H1 (cell line): ENCODE measurements around the gene EPB41L3. TPM values are rescaled to one million over a fixed set of nuclear protein-coding genes. Genes with fewer than 3 reads are reported as not detected.

Experiments used
- CTCF ChIA-PET: fragments of 300-600 bp; sonication (Branson Sonifier 250); formaldehyde crosslinking; loops from one replicate; lab custom pipeline; 2021; ENCODE audit not compliant: partially characterized antibody; lab: Charles Lee
- POLR2A ChIA-PET: fragments of 300-600 bp; sonication (Branson Sonifier 250); formaldehyde crosslinking; loops from one replicate; lab custom pipeline; 2021; ENCODE audit warnings: inconsistent platforms; ENCODE audit not compliant: partially characterized antibody; lab: Charles Lee
- DNase-seq, 2 experiments: peaks; one replicate each; pipeline versions ENCODE4 v3.0.0 to v3.0.0-alpha.2; 2010 to 2022; ENCODE audit warnings: low spot score in 2 of 2, low read depth in 1 of 2, mixed read lengths in 1 of 2
- FAIRE-seq: peaks from 2 replicates; lab custom pipeline; 2011; peaks lifted over from hg19 to GRCh38; lab: Jason Lieb, UNC
- H2AFZ ChIP-seq: 2 replicates; pipeline ENCODE4 v1.8.1; 2012; ENCODE audit warnings: low read length, inconsistent platforms
- H2AK5ac ChIP-seq: 2 replicates; pipeline ENCODE4 v1.6.1; 2013; ENCODE audit warnings: low read depth, low read length
- H2BK120ac ChIP-seq: replicated peaks from 2 replicates; pipeline ENCODE3; 2013; ENCODE audit warnings: low read depth, low read length, inconsistent platforms
- H2BK12ac ChIP-seq: 2 replicates; pipeline ENCODE4 v1.6.1; 2013; ENCODE audit warnings: low read depth, low read length
- H2BK15ac ChIP-seq: 2 replicates; pipeline ENCODE4 v1.6.1; 2013; ENCODE audit warnings: low read length
- H2BK20ac ChIP-seq: 2 replicates; pipeline ENCODE4 v1.6.1; 2013; ENCODE audit warnings: low read length
- H2BK5ac ChIP-seq: 2 replicates; pipeline ENCODE4 v1.6.1; 2013; ENCODE audit warnings: low read depth, low read length
- H3K14ac ChIP-seq: 2 replicates; pipeline ENCODE4 v1.6.1; 2013; ENCODE audit warnings: inconsistent platforms; ENCODE audit not compliant: insufficient read length
- H3K18ac ChIP-seq: 2 replicates; pipeline ENCODE4 v1.6.1; 2013; ENCODE audit warnings: low read length; ENCODE audit errors: extremely low read depth
- H3K23ac ChIP-seq: 2 replicates; pipeline ENCODE4 v1.6.1; 2013; ENCODE audit warnings: inconsistent platforms; ENCODE audit not compliant: insufficient read length
- H3K23me2 ChIP-seq: 2 replicates; pipeline ENCODE4 v1.6.1; 2013; ENCODE audit warnings: low read depth, low read length
- H3K27ac ChIP-seq: 2 replicates; pipeline ENCODE4 v1.6.1; 2011; ENCODE audit warnings: low read depth, low read length, inconsistent platforms
- H3K27me3 ChIP-seq, 4 experiments: replicated peaks in 1 of 4; 1 replicate in 1 of 4; 2 replicates in 3 of 4; pipeline versions ENCODE4 v1.6.1 to v1.8.1; 2011 to 2013; ENCODE audit warnings: low read length in 3 of 4, mild to moderate bottlenecking in 3 of 4, inconsistent platforms in 2 of 4, mixed read lengths in 2 of 4, moderate library complexity in 1 of 4; ENCODE audit not compliant: control insufficient read depth in 3 of 4, insufficient read depth in 3 of 4; ENCODE audit errors: extremely low read depth in 1 of 4
- H3K36me3 ChIP-seq, 4 experiments: 2 replicates each; pipeline versions ENCODE4 v1.6.1 to v1.8.1; 2011 to 2013; ENCODE audit warnings: mild to moderate bottlenecking in 4 of 4, low read length in 3 of 4, moderate library complexity in 2 of 4, control low read depth in 1 of 4, inconsistent platforms in 1 of 4; ENCODE audit not compliant: insufficient read depth in 4 of 4, control insufficient read depth in 2 of 4
- H3K4ac ChIP-seq: replicated peaks from 2 replicates; pipeline ENCODE3; 2013; ENCODE audit warnings: low read length, low read depth, mixed read lengths, inconsistent platforms; ENCODE audit not compliant: insufficient read length
- H3K4me1 ChIP-seq, 4 experiments: replicated peaks in 1 of 4; 1 replicate in 1 of 4; 2 replicates in 3 of 4; pipeline versions ENCODE4 v1.6.1 to v1.8.1; 2011 to 2013; ENCODE audit warnings: low read length in 3 of 4, inconsistent platforms in 2 of 4, mixed read lengths in 1 of 4; ENCODE audit not compliant: insufficient read depth in 4 of 4, control insufficient read depth in 3 of 4
- H3K4me2 ChIP-seq, 2 experiments: 2 replicates each; pipeline versions ENCODE4 v1.6.1 to v1.8.1; 2011 to 2013; ENCODE audit warnings: low read depth in 2 of 2, low read length in 2 of 2, control low read depth in 1 of 2, inconsistent platforms in 1 of 2, mild to moderate bottlenecking in 1 of 2; ENCODE audit not compliant: insufficient read depth in 1 of 2
- H3K4me3 ChIP-seq, 4 experiments: fragments of 200-600, 300-600 bp in 1 of 4; sonication (generic), shearing (Covaris generic), sonication (Bioruptor Twin) in 1 of 4; 2 replicates each; pipeline versions ENCODE4 v1.5.1 to v1.8.1; 2011 to 2016; ENCODE audit warnings: low read length in 4 of 4, low read depth in 3 of 4, control low read depth in 2 of 4, inconsistent platforms in 2 of 4, mild to moderate bottlenecking in 2 of 4, mixed read lengths in 1 of 4, moderate library complexity in 1 of 4; ENCODE audit not compliant: insufficient read depth in 2 of 4; ENCODE audit errors: extremely low read depth in 1 of 4
- H3K56ac ChIP-seq: replicated peaks from 2 replicates; pipeline ENCODE3; 2013; ENCODE audit warnings: low read depth, mild to moderate bottlenecking, mixed read lengths, low read length, inconsistent platforms; ENCODE audit not compliant: insufficient read length
- H3K79me1 ChIP-seq: 2 replicates; pipeline ENCODE4 v1.6.1; 2013; ENCODE audit warnings: low read depth, low read length, control low read depth
- H3K79me2 ChIP-seq, 2 experiments: 2 replicates each; pipeline versions ENCODE4 v1.6.1 to v1.8.1; 2012 to 2013; ENCODE audit warnings: low read length in 2 of 2, mild to moderate bottlenecking in 2 of 2, inconsistent platforms in 1 of 2; ENCODE audit not compliant: insufficient read depth in 2 of 2, control insufficient read depth in 1 of 2
- H3K9ac ChIP-seq, 4 experiments: replicated peaks in 1 of 4; 1 replicate in 1 of 4; 2 replicates in 3 of 4; pipeline versions ENCODE4 v1.6.1 to v1.8.1; 2011 to 2013; ENCODE audit warnings: low read depth in 3 of 4, low read length in 3 of 4, control low read depth in 2 of 4, mild to moderate bottlenecking in 2 of 4, moderate library complexity in 2 of 4, inconsistent platforms in 1 of 4; ENCODE audit errors: extremely low read depth in 1 of 4
- H3K9me3 ChIP-seq, 2 experiments: 2 replicates each; pipeline versions ENCODE4 v1.6.1 to v1.8.1; 2012 to 2013; ENCODE audit warnings: mild to moderate bottlenecking in 2 of 2, moderate library complexity in 2 of 2, control low read depth in 1 of 2, inconsistent platforms in 1 of 2, low read depth in 1 of 2, low read length in 1 of 2, mixed read lengths in 1 of 2; ENCODE audit not compliant: insufficient read depth in 2 of 2
- H4K20me1 ChIP-seq, 2 experiments: replicated peaks in 1 of 2; 2 replicates each; pipeline versions ENCODE3 to v1.8.1; 2011 to 2013; ENCODE audit warnings: inconsistent platforms in 2 of 2, low read length in 2 of 2, mild to moderate bottlenecking in 1 of 2; ENCODE audit not compliant: insufficient read depth in 2 of 2, control insufficient read depth in 1 of 2
- H4K5ac ChIP-seq: 2 replicates; pipeline ENCODE4 v1.6.1; 2013; ENCODE audit warnings: low read length, low read depth, mixed read lengths, inconsistent platforms; ENCODE audit not compliant: insufficient read length
- H4K8ac ChIP-seq: 2 replicates; pipeline ENCODE4 v1.8.0; 2013; ENCODE audit warnings: mild to moderate bottlenecking, moderate library complexity, low read length, inconsistent platforms; ENCODE audit not compliant: insufficient read depth; ENCODE audit errors: extremely low read depth
- H4K91ac ChIP-seq: replicated peaks from 2 replicates; pipeline ENCODE3; 2013; ENCODE audit warnings: low read length, mixed read lengths, inconsistent platforms; ENCODE audit not compliant: insufficient read length
- CBX5 ChIP-seq: fragments of 300-800, 300-1000 bp; sonication (generic); IDR thresholded peaks from 2 replicates; pipeline ENCODE4 v1.7.1; 2016; ENCODE audit warnings: antibody characterized with exemption, low read length, low read depth
- JUND ChIP-seq: IDR thresholded peaks from 2 replicates; pipeline ENCODE4 v1.6.1; 2011; ENCODE audit warnings: mild to moderate bottlenecking, improper control_type of control experiment, low read length
- POU5F1 ChIP-seq: IDR thresholded peaks from 2 replicates; pipeline ENCODE4 v1.6.1; 2011; ENCODE audit warnings: low read depth, mild to moderate bottlenecking, low read length, moderate library complexity
- RNF2 ChIP-seq: fragments of 200-900, 300-1000 bp; sonication (generic); IDR thresholded peaks from 2 replicates; pipeline ENCODE4 v1.7.1; 2016; ENCODE audit warnings: borderline replicate concordance, low read depth, mild to moderate bottlenecking, antibody characterized with exemption, low read length; ENCODE audit not compliant: poor library complexity, severe bottlenecking; ENCODE audit errors: missing control alignments
- WGBS, 2 experiments: shearing (Covaris generic) in 1 of 2; methylation state at CpG; one replicate each; pipeline versions ENCODE4 v1.1.6 to v1.1.7; 2013 to 2015; ENCODE audit warnings: low lambda C conversion rate in 2 of 2, mixed read lengths in 2 of 2, inconsistent platforms in 1 of 2, low coverage in 1 of 2, missing lambda C conversion rate in 1 of 2; ENCODE audit not compliant: insufficient replicate concordance in 2 of 2, insufficient coverage in 1 of 2, insufficient read length in 1 of 2; ENCODE audit errors: extremely low coverage in 1 of 2, missing lambda C conversion rate in 1 of 2; 5-methylcytosine and 5-hydroxymethylcytosine counted together
- polyA plus RNA-seq, 7 experiments: library from polyadenylated mRNA; depleted of rRNA in 3 of 7; stranded (reverse) in 5 of 7; unstranded in 2 of 7; fragments of >200 nt in 5 of 7; fragments of 200-250 nt in 2 of 7; gene quantifications; 1 replicate in 5 of 7; 2 replicates in 1 of 7; 4 replicates in 1 of 7; pipeline versions ENCODE4 v1.2.1 to v1.2.3, GENCODE V29; 2011 to 2013; ENCODE audit warnings: missing spikeins in 2 of 7, mixed read lengths in 2 of 7
- total RNA-seq: library from RNA; stranded (reverse); fragmentation: NEBNext Ultra II Directional; extraction: Animal tissue kit (Norgen Biotek cat#: 25700); gene quantifications from 2 replicates; pipeline ENCODE4 v1.2.1, GENCODE V29; 2021

Gene EPB41L3
- total and polyA plus RNA-seq, 2 of the 8 experiments (the other 6 are each of a cell fraction or from before 2014, with no cell fraction given), result 7.9 to 16.1 TPM

DNA sequence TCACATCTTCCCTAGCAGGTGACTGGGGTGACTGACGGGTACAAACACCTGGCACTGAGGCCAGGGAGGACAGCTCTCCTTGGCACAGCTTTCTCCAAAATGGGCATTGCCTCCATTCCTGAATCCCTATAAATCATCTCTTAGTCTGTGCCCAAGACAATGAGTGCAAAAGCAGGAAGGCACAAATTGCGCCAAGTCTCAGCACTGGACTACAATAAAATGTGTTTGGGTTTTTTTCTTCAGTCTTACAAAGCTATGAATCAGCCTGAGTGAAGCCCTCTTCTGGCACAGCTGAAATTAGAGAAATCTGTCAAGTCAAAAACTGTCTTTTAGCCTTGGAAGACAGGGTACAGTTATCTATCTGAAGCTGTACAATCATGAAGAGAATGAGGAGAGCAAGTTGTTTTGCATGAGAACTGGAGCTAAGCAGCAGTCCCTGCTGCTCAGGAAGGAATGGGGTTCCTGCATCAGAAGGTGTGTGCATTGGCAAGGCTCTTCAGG is 90.8 kb downstream of the EPB41L3 start:
- H2AK5ac ChIP-seq, result no peak overlapping the region
- DNase-seq (no peak), FAIRE-seq (no peak)
- H3K79me2 ChIP-seq, result no peaks in the 10 kb centered on the region
- H3K18ac ChIP-seq, result no peak overlapping the region
- 85% methylated on average over 2 of the region's 2 CpGs; no CpG with 5 or more reads in 1 of the 2 experiments for WGBS, 2 experiments
- H3K27ac ChIP-seq, result no peak overlapping the region
- H3K4me3 ChIP-seq, result no peak overlapping the region
- H3K9ac ChIP-seq, result no peak overlapping the region
- POLR2A ChIA-PET, result interaction anchor here (0.6 kb wide), 1 partner anchor 26 kb away, joined by 3 read pairs; no protein-coding TSS in a partner anchor
- H2BK15ac ChIP-seq, result no peak overlapping the region
- no peaks in the 10 kb centered on the region for H3K36me3 ChIP-seq
- H3K9me3 ChIP-seq, result no peaks in the 10 kb centered on the region
- no peak overlapping the region for H2AFZ ChIP-seq
- H2BK12ac ChIP-seq, result no peak overlapping the region
- H4K8ac ChIP-seq, result no peak overlapping the region
- H3K23ac ChIP-seq, result no peak overlapping the region
- no peak overlapping the region for H3K56ac ChIP-seq
- no peak overlapping the region for H2BK20ac ChIP-seq
- no peak overlapping the region for H3K14ac ChIP-seq
- H2BK120ac ChIP-seq, result no peak overlapping the region
- no peak overlapping the region for H4K5ac ChIP-seq
- H3K4me1 ChIP-seq, result peaks cover 0 to 9% (median 1%) of the 10 kb centered on the region in 4 experiments; a peak in 3 of 7 replicates
- no peaks in the 10 kb centered on the region for H3K79me1 ChIP-seq
- H4K20me1 ChIP-seq, result no peaks in the 10 kb centered on the region
- no peak overlapping the region for H4K91ac ChIP-seq
- H3K4ac ChIP-seq, result no peak overlapping the region
- H3K23me2 ChIP-seq, result no peaks in the 10 kb centered on the region
- no peak overlapping the region for H2BK5ac ChIP-seq
- no peaks in the 10 kb centered on the region for H3K27me3 ChIP-seq
- CTCF ChIA-PET, result interaction anchor here (0.8 to 3.8 kb wide), 2 partner anchors 18 to 94 kb away, joined by 3 to 11 read pairs; no protein-coding TSS in a partner anchor
- H3K4me2 ChIP-seq, result no peak overlapping the region
- TF ChIP-seq CBX5, result no peak
- TF ChIP-seq JUND, result no peak
- TF ChIP-seq RNF2, result no peak
- TF ChIP-seq POU5F1, result no peak
